Lung (tissue), 12 donors: ENCODE data around the gene MAML3. TPM values are rescaled to one million over a fixed set of nuclear protein-coding genes. Genes with fewer than 3 reads are reported as not detected.

ENCODE experiments used
- ATAC-seq: fragments of 200-7000 bp; cut with Tn5 transposase; one replicate; pipeline ENCODE4 v1.9.1; 2020; ENCODE audit warnings: moderate number of reproducible peaks; ENCODE audit not compliant: insufficient read depth, low FRiP score
- DNase-seq, 3 donors: peaks; one replicate each; pipeline ENCODE4 v3.0.0-alpha.2; 2013 to 2017
- H3K27ac ChIP-seq, 2 donors: one replicate each; pipeline ENCODE4 v1.5.1; 2013; ENCODE audit warnings: mild to moderate bottlenecking in 2 of 2, moderate library complexity in 2 of 2, control low read depth in 1 of 2, inconsistent platforms in 1 of 2, low read depth in 1 of 2, low read length in 1 of 2
- H3K27me3 ChIP-seq, 3 donors: one replicate each; pipeline ENCODE4 v1.5.1; 2013; ENCODE audit warnings: low read length in 2 of 3; ENCODE audit not compliant: control insufficient read depth in 3 of 3, insufficient read depth in 3 of 3
- H3K36me3 ChIP-seq, 4 donors: one replicate each; pipeline ENCODE4 v1.5.1; 2013; ENCODE audit warnings: low read length in 4 of 4, mild to moderate bottlenecking in 1 of 4, moderate library complexity in 1 of 4; ENCODE audit not compliant: control insufficient read depth in 4 of 4, insufficient read depth in 4 of 4
- H3K4me1 ChIP-seq, 5 donors: one replicate each; pipeline ENCODE4 v1.5.1; 2013; ENCODE audit warnings: low read length in 5 of 5, mild to moderate bottlenecking in 2 of 5, moderate library complexity in 1 of 5; ENCODE audit not compliant: control insufficient read depth in 5 of 5, insufficient read depth in 5 of 5
- H3K4me3 ChIP-seq: one replicate; pipeline ENCODE4 v1.5.1; 2013; ENCODE audit warnings: mild to moderate bottlenecking, control low read depth, moderate library complexity
- H3K9ac ChIP-seq, 2 donors: one replicate each; pipeline ENCODE4 v1.5.1; 2013; ENCODE audit warnings: low read length in 2 of 2, control low read depth in 1 of 2; ENCODE audit not compliant: insufficient read depth in 1 of 2
- H3K9me3 ChIP-seq, 4 donors: one replicate each; pipeline ENCODE4 v1.5.1; 2013; ENCODE audit warnings: low read length in 3 of 4, mild to moderate bottlenecking in 1 of 4, moderate library complexity in 1 of 4; ENCODE audit not compliant: control insufficient read depth in 4 of 4, insufficient read depth in 3 of 4
- WGBS, 2 donors: extraction: QIAGEN DNeasy Blood & Tissue Kit; methylation state at CpG; one replicate each; pipeline ENCODE4 v1.1.7; 2013; 5-methylcytosine and 5-hydroxymethylcytosine counted together
- polyA plus RNA-seq, 2 donors: library from polyadenylated mRNA; stranded (reverse); fragments of 200-250 nt; gene quantifications; one replicate each; pipeline ENCODE4 v1.2.1, GENCODE V29; 2013
- total RNA-seq, 2 donors: library from RNA; depleted of rRNA in 1 of 2; stranded (reverse); fragments of >200 nt in 1 of 2; gene quantifications; one replicate each; pipeline ENCODE4 v1.2.1, GENCODE V29; 2014 to 2021
- TF ChIP-seq, protein P1 (sequence below): IDR thresholded peaks from 2 replicates; pipeline ENCODE4 v1.5.1; 2012; ENCODE audit warnings: mild to moderate bottlenecking; ENCODE audit errors: control extremely low read depth, extremely low read depth
- donor health status: control.
- donor health status: control.
- donor health status: Bipolar disorder and iron deficiency.
- donor health status: healthy.
- donor health status: DM: yes; HTN: yes; CAD: no.

The MAML3 gene
- total and polyA plus RNA-seq, 4 donors, result 3.0 to 16.4 (median 8.5) TPM

DNA sequence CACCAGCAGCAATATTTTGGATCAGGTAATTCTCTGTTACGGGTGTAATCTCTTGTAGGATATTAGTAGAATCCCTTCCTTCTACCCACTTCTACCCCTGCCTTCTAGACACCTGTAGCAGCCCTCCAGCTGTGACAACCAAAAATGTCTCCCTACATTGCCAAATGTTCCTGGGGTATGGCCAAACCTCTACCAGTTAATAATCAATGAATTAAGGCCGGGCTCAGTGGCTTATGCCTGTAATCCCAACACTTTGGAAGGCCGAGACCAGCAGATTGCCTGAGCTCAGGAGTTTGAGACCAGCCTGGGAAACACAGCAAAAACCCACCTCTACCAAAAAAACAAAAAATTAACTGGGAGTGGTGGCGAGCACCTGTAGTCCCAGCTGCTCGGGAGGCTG lies 9.9 kb downstream of the MAML3 start:
- Histone ChIP-seq H3K9ac (no peak overlapping the region), H3K27me3 (no peaks in the 10 kb centered on the region), H3K4me3 (no peak overlapping the region), H3K4me1 (peaks cover 0 to 9% (median 0%) of the 10 kb centered on the region in 5 donors), H3K9me3 (no peaks in the 10 kb centered on the region), H3K36me3 (no peaks in the 10 kb centered on the region), H3K27ac (no peak overlapping the region)
- ATAC-seq (no peak), DNase-seq (no peak)
- TF ChIP-seq, protein P1, sequence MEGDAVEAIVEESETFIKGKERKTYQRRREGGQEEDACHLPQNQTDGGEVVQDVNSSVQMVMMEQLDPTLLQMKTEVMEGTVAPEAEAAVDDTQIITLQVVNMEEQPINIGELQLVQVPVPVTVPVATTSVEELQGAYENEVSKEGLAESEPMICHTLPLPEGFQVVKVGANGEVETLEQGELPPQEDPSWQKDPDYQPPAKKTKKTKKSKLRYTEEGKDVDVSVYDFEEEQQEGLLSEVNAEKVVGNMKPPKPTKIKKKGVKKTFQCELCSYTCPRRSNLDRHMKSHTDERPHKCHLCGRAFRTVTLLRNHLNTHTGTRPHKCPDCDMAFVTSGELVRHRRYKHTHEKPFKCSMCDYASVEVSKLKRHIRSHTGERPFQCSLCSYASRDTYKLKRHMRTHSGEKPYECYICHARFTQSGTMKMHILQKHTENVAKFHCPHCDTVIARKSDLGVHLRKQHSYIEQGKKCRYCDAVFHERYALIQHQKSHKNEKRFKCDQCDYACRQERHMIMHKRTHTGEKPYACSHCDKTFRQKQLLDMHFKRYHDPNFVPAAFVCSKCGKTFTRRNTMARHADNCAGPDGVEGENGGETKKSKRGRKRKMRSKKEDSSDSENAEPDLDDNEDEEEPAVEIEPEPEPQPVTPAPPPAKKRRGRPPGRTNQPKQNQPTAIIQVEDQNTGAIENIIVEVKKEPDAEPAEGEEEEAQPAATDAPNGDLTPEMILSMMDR, result no peak
- 89 to 94% methylated on average over 5 of the region's 5 CpGs for WGBS, 2 donors

DNA sequence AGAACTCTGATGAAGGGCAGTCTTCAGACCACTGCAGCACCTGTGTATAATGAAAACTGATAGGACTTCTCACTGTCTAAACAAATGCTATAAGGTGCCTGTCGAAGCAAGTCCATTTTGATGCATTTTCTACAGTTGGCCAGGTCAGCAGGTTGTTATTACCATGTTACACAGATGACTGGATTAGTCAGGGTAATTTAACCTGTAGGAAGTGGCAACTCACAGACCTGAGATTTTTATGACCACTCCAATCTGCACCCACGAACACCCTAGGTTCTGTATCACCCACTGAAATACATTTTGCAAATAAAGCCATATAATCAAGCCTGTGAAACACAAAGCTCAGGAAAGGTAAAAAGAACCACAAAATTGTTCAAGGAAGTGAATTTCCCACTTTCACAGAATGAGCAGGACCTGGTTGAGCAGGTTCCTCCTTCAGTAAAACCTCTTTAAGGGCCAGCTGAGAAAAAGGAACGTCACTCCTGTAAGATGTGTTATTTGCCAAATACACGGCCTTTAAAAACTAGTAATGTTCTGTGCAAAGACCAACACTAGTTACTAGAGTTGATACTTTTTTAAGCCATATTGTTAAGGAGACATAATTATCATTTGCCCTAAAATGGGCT lies 12.7 kb downstream of the MAML3 start:
- TF ChIP-seq, protein P1, result no peak
- no peaks in the 10 kb centered on the region for H3K9me3 ChIP-seq
- peak; percentile 44 to 76 (median 45) for DNase-seq
- peaks cover 2 to 14% (median 7%) of the 10 kb centered on the region in 5 donors for H3K4me1 ChIP-seq
- no peaks in the 10 kb centered on the region for H3K36me3 ChIP-seq
- no peak overlapping the region for H3K4me3 ChIP-seq
- ATAC-seq, result no peak
- no peaks in the 10 kb centered on the region for H3K27me3 ChIP-seq
- no peak overlapping the region for H3K9ac ChIP-seq
- 39 to 55% methylated on average over 4 of the region's 4 CpGs for WGBS, 2 donors
- no peak overlapping the region for H3K27ac ChIP-seq

DNA sequence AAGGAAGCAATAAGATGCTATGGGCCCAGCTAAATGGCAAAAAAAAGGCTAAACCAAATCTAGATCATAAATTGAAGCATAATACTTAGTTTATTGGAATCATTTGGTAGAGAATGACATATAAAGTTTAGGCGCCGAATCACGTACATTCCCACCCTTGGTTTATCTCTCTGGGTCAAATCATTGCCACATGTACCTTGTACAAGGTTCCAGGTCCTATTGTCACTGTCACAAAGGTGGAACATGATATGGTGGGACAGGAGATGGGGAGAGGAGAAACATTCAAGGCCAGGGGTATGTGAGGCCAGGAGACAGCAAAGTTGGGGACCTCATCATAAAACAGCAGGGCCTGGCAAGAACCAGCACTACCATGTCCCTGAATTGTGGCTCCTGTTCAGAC lies 13.4 kb downstream of the MAML3 start:
- Histone ChIP-seq H3K27ac (peak overlapping the region in 1 of 2 donors; percentile 45), H3K4me3 (no peak overlapping the region), H3K4me1 (peaks cover 6 to 20% (median 9%) of the 10 kb centered on the region in 5 donors), H3K36me3 (no peaks in the 10 kb centered on the region), H3K9ac (no peak overlapping the region), H3K9me3 (no peaks in the 10 kb centered on the region), H3K27me3 (no peaks in the 10 kb centered on the region)
- TF ChIP-seq, protein P1, result no peak
- no peak for ATAC-seq
- 93 to 99% methylated on average over 3 of the region's 3 CpGs for WGBS, 2 donors
- no peak for DNase-seq

DNA sequence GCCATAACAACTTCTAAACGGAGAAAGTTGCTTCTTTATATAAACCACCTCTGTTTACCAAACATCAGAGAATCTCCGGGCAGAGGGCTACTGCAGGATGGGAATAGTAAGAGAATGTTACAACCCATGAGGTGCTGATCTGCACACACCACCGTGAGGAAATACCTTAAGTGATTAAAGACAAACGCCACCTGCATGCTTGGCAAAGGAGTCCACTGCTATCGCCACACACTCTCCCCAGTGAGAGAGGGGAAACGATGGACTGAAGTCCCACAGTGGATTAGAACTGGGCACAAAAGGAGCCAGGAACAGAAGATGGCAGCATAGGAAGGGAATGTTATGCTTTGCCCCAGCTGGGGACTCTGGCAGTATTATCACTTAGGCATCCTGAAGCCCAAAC lies 15.6 kb downstream of the MAML3 start:
- TF ChIP-seq, protein P1, result no peak
- ATAC-seq, result no peak
- no peaks in the 10 kb centered on the region for H3K27me3 ChIP-seq
- no peaks in the 10 kb centered on the region for H3K36me3 ChIP-seq
- H3K4me3 ChIP-seq, result no peak overlapping the region
- no peaks in the 10 kb centered on the region for H3K9me3 ChIP-seq
- no peak overlapping the region for H3K27ac ChIP-seq
- peak; percentile 12 to 48 (median 33) for DNase-seq
- peak overlapping the region in 1 of 2 donors; percentile 43 for H3K9ac ChIP-seq
- H3K4me1 ChIP-seq, result peaks cover 6 to 31% (median 21%) of the 10 kb centered on the region in 5 donors
- 53 to 67% methylated on average over 6 of the region's 6 CpGs for WGBS, 2 donors
